H1 (cell line): ENCODE data around the gene ALK. TPM values are rescaled to one million over a fixed set of nuclear protein-coding genes. Genes with fewer than 3 reads are reported as not detected.

Experiments
- CTCF ChIA-PET: fragments of 300-600 bp; sonication (Branson Sonifier 250); formaldehyde crosslinking; loops from one replicate; lab custom pipeline; 2021; ENCODE audit not compliant: partially characterized antibody; lab: Charles Lee
- POLR2A ChIA-PET: fragments of 300-600 bp; sonication (Branson Sonifier 250); formaldehyde crosslinking; loops from one replicate; lab custom pipeline; 2021; ENCODE audit warnings: inconsistent platforms; ENCODE audit not compliant: partially characterized antibody; lab: Charles Lee
- DNase-seq, 2 experiments: peaks; one replicate each; pipeline versions ENCODE4 v3.0.0 to v3.0.0-alpha.2; 2010 to 2022; ENCODE audit warnings: low spot score in 2 of 2, low read depth in 1 of 2, mixed read lengths in 1 of 2
- FAIRE-seq: peaks from 2 replicates; lab custom pipeline; 2011; peaks lifted over from hg19 to GRCh38; lab: Jason Lieb, UNC
- H2AFZ ChIP-seq: 2 replicates; pipeline ENCODE4 v1.8.1; 2012; ENCODE audit warnings: low read length, inconsistent platforms
- H2AK5ac ChIP-seq: 2 replicates; pipeline ENCODE4 v1.6.1; 2013; ENCODE audit warnings: low read depth, low read length
- H2BK120ac ChIP-seq: replicated peaks from 2 replicates; pipeline ENCODE3; 2013; ENCODE audit warnings: low read depth, low read length, inconsistent platforms
- H2BK12ac ChIP-seq: 2 replicates; pipeline ENCODE4 v1.6.1; 2013; ENCODE audit warnings: low read depth, low read length
- H2BK15ac ChIP-seq: 2 replicates; pipeline ENCODE4 v1.6.1; 2013; ENCODE audit warnings: low read length
- H2BK20ac ChIP-seq: 2 replicates; pipeline ENCODE4 v1.6.1; 2013; ENCODE audit warnings: low read length
- H2BK5ac ChIP-seq: 2 replicates; pipeline ENCODE4 v1.6.1; 2013; ENCODE audit warnings: low read depth, low read length
- H3K14ac ChIP-seq: 2 replicates; pipeline ENCODE4 v1.6.1; 2013; ENCODE audit warnings: inconsistent platforms; ENCODE audit not compliant: insufficient read length
- H3K18ac ChIP-seq: 2 replicates; pipeline ENCODE4 v1.6.1; 2013; ENCODE audit warnings: low read length; ENCODE audit errors: extremely low read depth
- H3K23ac ChIP-seq: 2 replicates; pipeline ENCODE4 v1.6.1; 2013; ENCODE audit warnings: inconsistent platforms; ENCODE audit not compliant: insufficient read length
- H3K23me2 ChIP-seq: 2 replicates; pipeline ENCODE4 v1.6.1; 2013; ENCODE audit warnings: low read depth, low read length
- H3K27ac ChIP-seq: 2 replicates; pipeline ENCODE4 v1.6.1; 2011; ENCODE audit warnings: low read depth, low read length, inconsistent platforms
- H3K27me3 ChIP-seq, 4 experiments: replicated peaks in 1 of 4; 1 replicate in 1 of 4; 2 replicates in 3 of 4; pipeline versions ENCODE4 v1.6.1 to v1.8.1; 2011 to 2013; ENCODE audit warnings: low read length in 3 of 4, mild to moderate bottlenecking in 3 of 4, inconsistent platforms in 2 of 4, mixed read lengths in 2 of 4, moderate library complexity in 1 of 4; ENCODE audit not compliant: control insufficient read depth in 3 of 4, insufficient read depth in 3 of 4; ENCODE audit errors: extremely low read depth in 1 of 4
- H3K36me3 ChIP-seq, 4 experiments: 2 replicates each; pipeline versions ENCODE4 v1.6.1 to v1.8.1; 2011 to 2013; ENCODE audit warnings: mild to moderate bottlenecking in 4 of 4, low read length in 3 of 4, moderate library complexity in 2 of 4, control low read depth in 1 of 4, inconsistent platforms in 1 of 4; ENCODE audit not compliant: insufficient read depth in 4 of 4, control insufficient read depth in 2 of 4
- H3K4ac ChIP-seq: replicated peaks from 2 replicates; pipeline ENCODE3; 2013; ENCODE audit warnings: low read length, low read depth, mixed read lengths, inconsistent platforms; ENCODE audit not compliant: insufficient read length
- H3K4me1 ChIP-seq, 4 experiments: replicated peaks in 1 of 4; 1 replicate in 1 of 4; 2 replicates in 3 of 4; pipeline versions ENCODE4 v1.6.1 to v1.8.1; 2011 to 2013; ENCODE audit warnings: low read length in 3 of 4, inconsistent platforms in 2 of 4, mixed read lengths in 1 of 4; ENCODE audit not compliant: insufficient read depth in 4 of 4, control insufficient read depth in 3 of 4
- H3K4me2 ChIP-seq, 2 experiments: 2 replicates each; pipeline versions ENCODE4 v1.6.1 to v1.8.1; 2011 to 2013; ENCODE audit warnings: low read depth in 2 of 2, low read length in 2 of 2, control low read depth in 1 of 2, inconsistent platforms in 1 of 2, mild to moderate bottlenecking in 1 of 2; ENCODE audit not compliant: insufficient read depth in 1 of 2
- H3K4me3 ChIP-seq, 4 experiments: fragments of 200-600, 300-600 bp in 1 of 4; sonication (generic), shearing (Covaris generic), sonication (Bioruptor Twin) in 1 of 4; 2 replicates each; pipeline versions ENCODE4 v1.5.1 to v1.8.1; 2011 to 2016; ENCODE audit warnings: low read length in 4 of 4, low read depth in 3 of 4, control low read depth in 2 of 4, inconsistent platforms in 2 of 4, mild to moderate bottlenecking in 2 of 4, mixed read lengths in 1 of 4, moderate library complexity in 1 of 4; ENCODE audit not compliant: insufficient read depth in 2 of 4; ENCODE audit errors: extremely low read depth in 1 of 4
- H3K56ac ChIP-seq: replicated peaks from 2 replicates; pipeline ENCODE3; 2013; ENCODE audit warnings: low read depth, mild to moderate bottlenecking, mixed read lengths, low read length, inconsistent platforms; ENCODE audit not compliant: insufficient read length
- H3K79me1 ChIP-seq: 2 replicates; pipeline ENCODE4 v1.6.1; 2013; ENCODE audit warnings: low read depth, low read length, control low read depth
- H3K79me2 ChIP-seq, 2 experiments: 2 replicates each; pipeline versions ENCODE4 v1.6.1 to v1.8.1; 2012 to 2013; ENCODE audit warnings: low read length in 2 of 2, mild to moderate bottlenecking in 2 of 2, inconsistent platforms in 1 of 2; ENCODE audit not compliant: insufficient read depth in 2 of 2, control insufficient read depth in 1 of 2
- H3K9ac ChIP-seq, 4 experiments: replicated peaks in 1 of 4; 1 replicate in 1 of 4; 2 replicates in 3 of 4; pipeline versions ENCODE4 v1.6.1 to v1.8.1; 2011 to 2013; ENCODE audit warnings: low read depth in 3 of 4, low read length in 3 of 4, control low read depth in 2 of 4, mild to moderate bottlenecking in 2 of 4, moderate library complexity in 2 of 4, inconsistent platforms in 1 of 4; ENCODE audit errors: extremely low read depth in 1 of 4
- H3K9me3 ChIP-seq, 2 experiments: 2 replicates each; pipeline versions ENCODE4 v1.6.1 to v1.8.1; 2012 to 2013; ENCODE audit warnings: mild to moderate bottlenecking in 2 of 2, moderate library complexity in 2 of 2, control low read depth in 1 of 2, inconsistent platforms in 1 of 2, low read depth in 1 of 2, low read length in 1 of 2, mixed read lengths in 1 of 2; ENCODE audit not compliant: insufficient read depth in 2 of 2
- H4K20me1 ChIP-seq, 2 experiments: replicated peaks in 1 of 2; 2 replicates each; pipeline versions ENCODE3 to v1.8.1; 2011 to 2013; ENCODE audit warnings: inconsistent platforms in 2 of 2, low read length in 2 of 2, mild to moderate bottlenecking in 1 of 2; ENCODE audit not compliant: insufficient read depth in 2 of 2, control insufficient read depth in 1 of 2
- H4K5ac ChIP-seq: 2 replicates; pipeline ENCODE4 v1.6.1; 2013; ENCODE audit warnings: low read length, low read depth, mixed read lengths, inconsistent platforms; ENCODE audit not compliant: insufficient read length
- H4K8ac ChIP-seq: 2 replicates; pipeline ENCODE4 v1.8.0; 2013; ENCODE audit warnings: mild to moderate bottlenecking, moderate library complexity, low read length, inconsistent platforms; ENCODE audit not compliant: insufficient read depth; ENCODE audit errors: extremely low read depth
- H4K91ac ChIP-seq: replicated peaks from 2 replicates; pipeline ENCODE3; 2013; ENCODE audit warnings: low read length, mixed read lengths, inconsistent platforms; ENCODE audit not compliant: insufficient read length
- ATF3 ChIP-seq: IDR thresholded peaks from 2 replicates; pipeline ENCODE4 v1.6.1; 2011; ENCODE audit warnings: low read depth, mild to moderate bottlenecking, low read length; ENCODE audit not compliant: insufficient read depth
- EGR1 ChIP-seq: IDR thresholded peaks from 2 replicates; pipeline ENCODE4 v1.6.1; 2011; ENCODE audit warnings: low read depth, low read length, borderline replicate concordance
- SRF ChIP-seq: IDR thresholded peaks from 2 replicates; pipeline ENCODE4 v1.6.1; 2011; ENCODE audit warnings: mild to moderate bottlenecking, low read depth, low read length, moderate library complexity
- WGBS, 2 experiments: shearing (Covaris generic) in 1 of 2; methylation state at CpG; one replicate each; pipeline versions ENCODE4 v1.1.6 to v1.1.7; 2013 to 2015; ENCODE audit warnings: low lambda C conversion rate in 2 of 2, mixed read lengths in 2 of 2, inconsistent platforms in 1 of 2, low coverage in 1 of 2, missing lambda C conversion rate in 1 of 2; ENCODE audit not compliant: insufficient replicate concordance in 2 of 2, insufficient coverage in 1 of 2, insufficient read length in 1 of 2; ENCODE audit errors: extremely low coverage in 1 of 2, missing lambda C conversion rate in 1 of 2; 5-methylcytosine and 5-hydroxymethylcytosine counted together
- polyA plus RNA-seq, 7 experiments: library from polyadenylated mRNA; depleted of rRNA in 3 of 7; stranded (reverse) in 5 of 7; unstranded in 2 of 7; fragments of >200 nt in 5 of 7; fragments of 200-250 nt in 2 of 7; gene quantifications; 1 replicate in 5 of 7; 2 replicates in 1 of 7; 4 replicates in 1 of 7; pipeline versions ENCODE4 v1.2.1 to v1.2.3, GENCODE V29; 2011 to 2013; ENCODE audit warnings: missing spikeins in 2 of 7, mixed read lengths in 2 of 7
- total RNA-seq: library from RNA; stranded (reverse); fragmentation: NEBNext Ultra II Directional; extraction: Animal tissue kit (Norgen Biotek cat#: 25700); gene quantifications from 2 replicates; pipeline ENCODE4 v1.2.1, GENCODE V29; 2021

Gene ALK
- total and polyA plus RNA-seq, 2 of the 8 experiments (the other 6 are each of a cell fraction or from before 2014, with no cell fraction given) = 0.02 to 0.09 TPM

GRCh38 chr2:29308366-29308765, 613.0 kb downstream of the ALK start:
- Histone ChIP-seq H3K14ac (no peak overlapping the region), H4K8ac (no peak overlapping the region), H3K4ac (no peak overlapping the region), H3K9me3 (no peaks in the 10 kb centered on the region), H2BK120ac (no peak overlapping the region), H3K36me3 (no peaks in the 10 kb centered on the region), H3K18ac (no peak overlapping the region), H3K9ac (no peak overlapping the region), H2BK12ac (no peak overlapping the region), H4K20me1 (no peaks in the 10 kb centered on the region), H3K79me2 (no peaks in the 10 kb centered on the region), H2BK5ac (no peak overlapping the region), H2AFZ (no peak overlapping the region), H4K91ac (no peak overlapping the region), H2BK15ac (no peak overlapping the region), H3K23me2 (no peaks in the 10 kb centered on the region), H2AK5ac (no peak overlapping the region), H3K27me3 (no peaks in the 10 kb centered on the region), H4K5ac (no peak overlapping the region), H3K23ac (no peak overlapping the region), H2BK20ac (no peak overlapping the region), H3K56ac (no peak overlapping the region), H3K4me2 (no peak overlapping the region), H3K79me1 (no peaks in the 10 kb centered on the region), H3K4me1 (peaks cover 0 to 7% (median under 1%) of the 10 kb centered on the region in 4 experiments; a peak in 2 of 7 replicates), H3K4me3 (no peak overlapping the region), H3K27ac (no peak overlapping the region)
- FAIRE-seq (no peak), DNase-seq (no peak)
- TF ChIP-seq EGR1 (no peak), ATF3 (no peak), SRF (no peak)
- 98% methylated on average over 9 of the region's 9 CpGs; no CpG with 5 or more reads in 1 of the 2 experiments for WGBS, 2 experiments
- ChIA-PET POLR2A (no interaction called here), CTCF (interaction anchor here (0.5 to 7.6 kb wide), 43 partner anchors 8 to 1611 kb away, joined by 3 to 71 read pairs (median 4); no protein-coding TSS in a partner anchor)
